Activated naive CD4-positive, alpha-beta T cell treated with anti-CD3 and anti-CD28 coated beads for 36 hours (primary cell): ENCODE results near the gene NTM. TPM values are rescaled to one million over a fixed set of nuclear protein-coding genes. Genes with fewer than 3 reads are reported as not detected.

Experiments
- CTCF ChIA-PET: fragments of 350-600 bp; sonication (Branson Sonifier 250); formaldehyde crosslinking; loops from one replicate; lab custom pipeline; 2021; ENCODE audit warnings: antibody characterized with exemption; lab: Charles Lee
- DNase-seq: peaks from one replicate; pipeline ENCODE4 v3.0.0-alpha.2; 2020
- H3K27ac Mint-ChIP-seq: one replicate; pipeline ENCODE4 v1.8.0; 2021; ENCODE audit warnings: mild to moderate bottlenecking, mixed read lengths
- H3K27me3 Mint-ChIP-seq: one replicate; pipeline ENCODE4 v1.8.0; 2021; ENCODE audit warnings: low read depth, mixed read lengths
- H3K36me3 Mint-ChIP-seq: one replicate; pipeline ENCODE4 v1.8.0; 2021; ENCODE audit warnings: low read depth, mixed read lengths
- H3K4me1 Mint-ChIP-seq: one replicate; pipeline ENCODE4 v1.8.0; 2021; ENCODE audit warnings: low read depth, mixed read lengths
- H3K4me3 Mint-ChIP-seq: one replicate; pipeline ENCODE4 v1.8.0; 2021; ENCODE audit warnings: mild to moderate bottlenecking, moderate library complexity, mixed read lengths
- H3K9me3 Mint-ChIP-seq: one replicate; pipeline ENCODE4 v1.8.0; 2021; ENCODE audit warnings: mixed read lengths
- intact Hi-C: fragments of 100-400 bp; cut with micrococcal nuclease; formaldehyde crosslinking; loops from one replicate; pipeline ENCODE4 v1.15.1; 2023
- total RNA-seq, 2 experiments: library from RNA; stranded (reverse); gene quantifications; one replicate each; pipeline ENCODE4 v1.2.3, GENCODE V29; 2021

The NTM gene
- total RNA-seq, 2 experiments from 2014 or later = not detected

DNA sequence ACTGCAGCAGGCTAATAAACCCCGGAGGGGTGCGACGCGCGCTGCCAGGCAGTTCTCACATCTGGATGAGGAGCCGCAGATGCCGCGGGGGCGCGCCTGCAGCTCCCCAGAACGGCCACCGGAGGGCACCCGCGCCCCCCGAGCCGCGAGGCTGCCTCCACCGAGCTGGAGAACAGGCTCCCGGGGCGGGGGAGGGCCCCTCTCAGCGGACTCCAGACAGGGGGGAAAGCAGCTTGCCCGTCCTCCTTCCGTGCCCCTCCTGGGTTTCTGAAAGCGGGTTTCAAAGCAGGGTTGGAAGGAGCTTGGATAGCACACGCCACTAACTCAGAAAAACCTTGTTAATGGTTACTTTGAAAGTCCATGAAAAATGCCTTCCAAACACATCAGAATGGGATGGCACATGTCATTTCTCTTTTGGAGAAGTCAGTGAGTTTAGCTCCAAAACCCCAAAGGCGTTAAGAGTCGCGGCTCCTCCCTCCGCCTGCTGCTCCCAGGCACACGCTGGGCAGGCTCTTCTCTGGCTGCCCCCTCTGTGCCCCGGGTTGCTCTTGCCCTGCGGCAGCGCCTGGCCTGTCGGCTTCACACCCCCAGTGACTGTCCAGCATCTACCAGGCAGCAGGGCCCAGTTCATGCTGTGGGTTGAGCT is 317.8 kb downstream of the NTM start:
- Mint-ChIP-seq H3K4me3 (no peak overlapping the region), H3K9me3 (peaks cover 1% of the 10 kb centered on the region), H3K27me3 (peaks cover 27% of the 10 kb centered on the region), H3K27ac (no peak overlapping the region), H3K36me3 (no peaks in the 10 kb centered on the region), H3K4me1 (no peaks in the 10 kb centered on the region)
- intact Hi-C loops = no loop called here
- DNase-seq = peak; percentile 33
- CTCF ChIA-PET = interaction anchor here (0.6 to 1.4 kb wide), 5 partner anchors 9 to 624 kb away, joined by 3 to 4 read pairs (median 3); no protein-coding TSS in a partner anchor

DNA sequence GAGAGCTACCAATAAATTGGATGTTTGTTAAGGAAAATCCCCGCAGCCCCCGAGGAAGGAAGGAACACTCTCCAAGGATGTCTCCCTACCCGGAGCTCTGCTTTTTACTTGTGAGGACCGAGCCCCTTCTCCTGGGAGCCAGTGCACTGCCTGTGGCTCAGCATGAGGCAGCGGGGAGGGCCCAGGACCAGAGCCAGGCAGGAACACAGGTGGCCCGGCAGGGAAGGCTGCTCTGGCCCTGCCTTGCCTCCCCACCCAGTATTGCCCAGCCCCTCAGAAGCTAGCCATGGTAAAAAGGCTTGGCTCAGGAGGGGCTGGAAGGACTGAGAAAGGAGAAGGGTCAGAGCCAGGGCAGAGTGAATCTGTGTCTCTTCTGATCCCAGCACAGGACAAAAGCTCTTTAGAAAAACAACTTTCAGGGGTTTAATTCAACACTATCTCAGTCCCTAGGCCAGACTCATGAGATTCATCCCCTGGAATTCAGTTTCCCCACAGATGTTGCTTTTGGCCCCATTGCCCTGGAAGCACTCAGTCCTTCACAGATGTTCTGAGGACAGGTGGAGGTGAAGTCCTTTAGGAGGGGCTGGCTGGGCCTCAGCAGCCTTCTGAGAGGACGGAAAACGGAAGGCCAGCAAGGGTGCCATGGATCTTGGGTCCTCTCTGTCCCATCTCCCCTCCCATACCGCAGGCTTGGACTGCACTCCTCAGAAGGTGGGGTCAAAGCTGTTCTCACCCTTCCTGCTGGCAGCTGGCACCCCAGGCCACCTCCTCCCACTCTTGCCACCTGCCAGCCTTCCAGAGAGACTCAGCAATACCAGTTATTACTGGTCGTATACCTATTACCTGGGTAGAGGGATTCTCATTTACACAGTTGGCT is 318.9 kb downstream of the NTM start:
- CTCF ChIA-PET = interaction anchor here (1.0 to 1.4 kb wide), 2 partner anchors 11 to 625 kb away, joined by 4 read pairs; no protein-coding TSS in a partner anchor
- no peak for DNase-seq
- intact Hi-C loops = no loop called here
- H3K4me3 Mint-ChIP-seq = no peak overlapping the region
- H3K27me3 Mint-ChIP-seq = peaks cover 35% of the 10 kb centered on the region
- H3K9me3 Mint-ChIP-seq = peaks cover 1% of the 10 kb centered on the region
- no peaks in the 10 kb centered on the region for H3K36me3 Mint-ChIP-seq
- no peaks in the 10 kb centered on the region for H3K4me1 Mint-ChIP-seq
- H3K27ac Mint-ChIP-seq = no peak overlapping the region

DNA sequence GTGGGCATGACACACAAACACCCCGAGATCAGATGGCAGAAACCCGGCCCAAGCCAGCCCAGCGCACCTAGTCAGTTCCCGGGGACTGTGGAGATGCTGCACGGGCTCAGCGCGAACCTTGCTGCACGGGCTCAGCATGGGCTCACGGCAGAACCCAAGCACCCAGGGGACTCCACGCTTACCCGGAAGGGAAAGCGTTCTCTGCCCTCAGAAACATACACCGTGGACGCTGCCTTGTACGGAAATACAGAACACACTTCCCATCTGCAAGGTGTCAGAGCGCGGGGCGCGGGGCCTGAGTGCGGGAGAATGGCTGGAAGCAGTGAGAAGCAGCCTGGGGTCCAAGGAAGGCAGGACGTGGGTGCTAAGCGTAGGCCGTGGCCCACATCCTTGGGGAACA is 319.9 kb downstream of the NTM start:
- H3K27ac Mint-ChIP-seq = no peak overlapping the region
- no peak overlapping the region for H3K4me3 Mint-ChIP-seq
- DNase-seq = no peak
- H3K9me3 Mint-ChIP-seq = peaks cover 1% of the 10 kb centered on the region
- H3K27me3 Mint-ChIP-seq = peaks cover 43% of the 10 kb centered on the region
- H3K36me3 Mint-ChIP-seq = no peaks in the 10 kb centered on the region
- CTCF ChIA-PET = no interaction called here
- intact Hi-C loops = no loop called here
- H3K4me1 Mint-ChIP-seq = no peaks in the 10 kb centered on the region

DNA sequence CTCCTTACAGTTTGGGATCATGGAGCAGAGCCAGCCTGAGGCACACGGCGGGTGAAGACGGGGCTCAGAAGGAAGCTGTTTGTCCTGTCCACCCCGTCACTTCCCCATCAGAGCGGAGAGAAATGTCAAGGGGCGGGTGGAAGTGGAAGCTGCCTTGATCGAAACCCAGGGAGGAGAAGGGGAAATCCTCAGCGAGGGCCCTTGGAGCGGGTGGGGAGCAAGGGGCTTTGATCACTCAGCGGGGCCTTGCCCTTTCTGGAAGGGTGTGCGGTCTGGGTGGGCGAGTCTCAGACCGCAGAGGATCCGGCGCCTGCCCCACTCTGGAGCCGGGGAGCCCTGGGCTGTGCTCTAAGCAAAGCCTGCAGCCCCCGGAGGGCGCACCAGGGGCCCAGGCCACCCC is 320.4 kb downstream of the NTM start:
- Mint-ChIP-seq H3K4me3 (no peak overlapping the region), H3K27me3 (peaks cover 47% of the 10 kb centered on the region), H3K9me3 (peaks cover 1% of the 10 kb centered on the region), H3K4me1 (no peaks in the 10 kb centered on the region), H3K27ac (no peak overlapping the region), H3K36me3 (no peaks in the 10 kb centered on the region)
- intact Hi-C loops = no loop called here
- no peak for DNase-seq
- CTCF ChIA-PET = interaction anchor here (0.7 kb wide), 1 partner anchor 21 kb away, joined by 3 read pairs; no protein-coding TSS in a partner anchor

DNA sequence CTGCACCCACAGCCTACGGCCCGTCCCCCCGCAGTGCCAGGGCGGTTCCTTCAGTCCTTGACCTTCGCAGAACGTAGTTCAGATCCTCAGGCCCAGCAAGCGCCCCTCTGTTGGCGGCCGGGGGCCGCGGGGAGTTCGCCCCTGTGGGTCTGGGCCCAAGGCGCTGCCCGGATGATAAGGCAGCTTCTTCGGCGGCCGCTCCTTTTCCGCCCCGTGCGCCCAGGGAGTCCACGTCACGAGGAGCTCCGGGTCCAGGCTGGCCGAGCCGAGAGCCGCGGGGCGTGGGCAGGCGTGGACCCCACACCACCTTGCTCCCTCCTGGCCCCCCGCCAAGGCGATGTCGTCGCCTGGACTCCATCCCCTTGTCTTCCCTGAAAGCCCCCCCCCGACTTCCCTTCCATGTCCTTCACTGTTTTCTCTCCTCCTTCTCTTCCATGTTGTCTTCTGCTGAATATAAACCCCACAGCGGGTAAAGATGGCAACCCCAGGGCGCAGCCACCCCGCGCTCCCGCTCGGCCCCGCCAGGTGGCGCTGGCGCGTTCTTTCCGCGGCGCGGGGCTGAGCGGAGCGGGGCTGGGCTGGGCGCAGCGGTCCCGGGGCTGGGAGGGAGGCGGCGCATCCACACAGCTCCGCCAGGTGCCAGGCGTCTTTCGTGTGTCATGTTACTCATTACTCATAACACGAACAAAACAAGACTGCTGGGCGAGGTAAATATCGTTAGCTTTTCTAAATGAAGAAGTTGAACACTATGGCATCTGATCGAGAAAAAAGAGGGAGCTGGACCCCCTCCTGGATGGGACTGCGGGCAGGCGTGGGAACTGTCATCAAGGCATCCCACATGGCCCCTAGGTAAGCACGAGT is 321.0 kb downstream of the NTM start:
- Mint-ChIP-seq H3K27ac (no peak overlapping the region), H3K4me1 (no peaks in the 10 kb centered on the region), H3K36me3 (no peaks in the 10 kb centered on the region), H3K27me3 (peaks cover 49% of the 10 kb centered on the region), H3K9me3 (peaks cover 1% of the 10 kb centered on the region), H3K4me3 (no peak overlapping the region)
- intact Hi-C loops = no loop called here
- peak; percentile 37 for DNase-seq
- CTCF ChIA-PET = interaction anchor here (0.7 kb wide), 1 partner anchor 22 kb away, joined by 3 read pairs; no protein-coding TSS in a partner anchor

DNA sequence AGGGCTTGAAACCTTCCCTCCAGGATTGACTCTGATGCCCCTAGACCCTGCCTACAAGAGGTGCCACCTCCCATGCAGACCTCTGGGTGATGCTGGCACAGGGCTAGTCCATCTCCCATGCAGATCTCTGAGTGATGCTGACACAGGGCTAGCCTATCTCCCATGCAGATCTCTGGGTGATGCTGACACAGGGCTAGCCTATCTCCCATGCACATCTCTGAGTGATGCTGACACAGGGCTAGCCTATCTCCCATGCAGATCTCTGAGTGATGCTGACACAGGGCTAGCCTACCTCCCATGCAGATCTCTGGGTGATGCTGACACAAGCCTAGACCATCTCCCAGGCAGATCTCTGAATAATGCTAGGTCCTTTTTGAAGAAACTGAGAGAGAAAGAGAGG is 321.7 kb downstream of the NTM start:
- CTCF ChIA-PET = no interaction called here
- Mint-ChIP-seq H3K4me3 (no peak overlapping the region), H3K9me3 (peaks cover 1% of the 10 kb centered on the region), H3K4me1 (no peaks in the 10 kb centered on the region), H3K27ac (no peak overlapping the region), H3K27me3 (peaks cover 51% of the 10 kb centered on the region), H3K36me3 (no peaks in the 10 kb centered on the region)
- no peak for DNase-seq
- intact Hi-C loops = no loop called here

DNA sequence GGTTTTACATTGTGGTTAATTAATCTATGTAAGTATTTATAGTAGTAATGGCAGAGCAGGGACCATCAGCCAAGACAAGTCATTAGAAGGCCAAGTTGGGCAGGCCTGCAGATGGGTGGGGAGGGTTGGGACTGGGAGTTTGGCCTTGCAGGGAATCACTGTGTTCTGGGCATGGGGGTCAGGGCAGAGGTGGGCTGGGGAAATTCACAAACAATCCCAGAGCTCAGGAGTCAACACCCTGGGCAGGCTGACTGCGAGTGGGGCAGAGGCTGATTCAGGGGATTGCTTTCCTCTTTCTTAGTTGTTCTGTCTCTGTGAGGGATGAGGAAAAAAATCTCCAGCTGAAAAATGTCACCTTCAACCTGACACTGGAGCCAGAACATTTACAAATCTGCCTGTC is 322.5 kb downstream of the NTM start:
- Mint-ChIP-seq H3K4me1 (no peaks in the 10 kb centered on the region), H3K27ac (no peak overlapping the region), H3K9me3 (peaks cover 1% of the 10 kb centered on the region), H3K4me3 (no peak overlapping the region), H3K27me3 (peaks cover 48% of the 10 kb centered on the region), H3K36me3 (no peaks in the 10 kb centered on the region)
- DNase-seq = no peak
- CTCF ChIA-PET = interaction anchor here (0.6 to 2.1 kb wide), 2 partner anchors 12 to 317 kb away, joined by 6 read pairs; no protein-coding TSS in a partner anchor
- intact Hi-C loops = no loop called here

DNA sequence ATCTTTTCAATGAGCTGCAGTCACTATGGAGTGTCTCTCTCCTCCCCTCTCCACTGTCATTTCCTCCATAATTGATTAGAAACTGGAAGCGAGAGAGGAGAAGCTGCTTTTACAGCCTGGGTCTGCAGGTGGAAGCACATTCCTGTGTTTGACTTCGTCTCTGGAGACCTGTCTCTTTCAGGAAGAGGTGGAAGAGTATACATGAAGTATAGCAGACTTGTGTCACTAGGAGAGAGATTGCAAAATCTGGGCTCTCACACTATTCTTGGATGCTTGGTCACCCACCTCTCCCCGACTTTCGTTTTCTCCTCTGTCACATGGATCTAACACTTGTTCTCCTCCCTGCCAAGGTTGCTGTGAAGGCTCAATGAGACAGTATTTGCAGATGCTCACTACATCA is 323.3 kb downstream of the NTM start:
- CTCF ChIA-PET = interaction anchor here (0.9 to 2.2 kb wide), 4 partner anchors 11 to 53 kb away, joined by 3 to 6 read pairs (median 6); no protein-coding TSS in a partner anchor
- DNase-seq = no peak
- no peaks in the 10 kb centered on the region for H3K36me3 Mint-ChIP-seq
- H3K4me1 Mint-ChIP-seq = no peaks in the 10 kb centered on the region
- intact Hi-C loops = loop anchor here (1.0 to 2.0 kb wide), 3 partner anchors 433 to 1247 kb away; no protein-coding TSS in a partner anchor
- H3K4me3 Mint-ChIP-seq = no peak overlapping the region
- peaks cover 48% of the 10 kb centered on the region for H3K27me3 Mint-ChIP-seq
- H3K27ac Mint-ChIP-seq = no peak overlapping the region
- peaks cover 1% of the 10 kb centered on the region for H3K9me3 Mint-ChIP-seq

DNA sequence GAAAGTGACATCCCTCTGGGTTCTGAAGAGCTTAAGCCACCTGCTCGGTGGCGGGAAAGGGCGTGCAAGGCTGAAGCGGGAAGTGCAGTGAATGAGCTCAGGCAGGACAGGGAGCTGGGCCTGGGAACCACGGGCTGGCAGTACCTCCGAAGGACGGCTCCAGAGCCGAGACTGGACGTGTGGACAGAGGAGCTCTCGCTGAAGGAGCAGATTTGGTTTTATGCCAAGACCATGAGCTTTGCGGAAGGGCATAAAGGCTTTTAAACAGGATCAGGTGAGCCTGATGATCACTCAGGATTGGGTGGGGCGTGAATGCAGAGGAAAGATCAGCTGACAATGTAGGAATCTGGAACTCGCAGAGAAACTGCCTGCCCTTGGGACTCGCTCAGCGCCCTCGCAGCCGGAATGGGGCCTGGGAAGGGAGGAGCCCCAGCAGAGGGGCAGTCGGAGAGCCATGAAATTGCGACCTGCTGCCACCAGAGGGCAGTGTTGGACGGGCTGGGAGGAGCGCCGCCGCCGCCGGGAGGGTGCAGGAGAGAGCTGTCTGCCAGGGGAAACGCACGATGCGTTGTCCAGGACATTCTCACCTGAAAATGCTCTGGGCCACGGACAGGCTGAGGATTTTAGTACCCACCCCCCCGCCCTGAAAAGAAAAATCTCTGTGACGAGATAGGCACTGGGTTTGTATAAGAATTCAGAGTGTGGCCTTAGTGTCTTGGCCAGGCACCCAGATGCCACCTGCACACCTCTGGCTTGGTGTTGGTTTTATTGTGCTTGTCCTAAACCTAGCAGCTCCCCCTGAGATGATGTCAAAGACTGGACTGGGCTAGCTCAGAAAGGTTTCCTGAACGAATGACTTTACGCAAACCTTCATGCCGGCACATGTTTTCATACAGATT is 324.4 kb downstream of the NTM start:
- CTCF ChIA-PET = interaction anchor here (0.7 to 2.2 kb wide), 10 partner anchors 10 to 1246 kb away, joined by 3 to 6 read pairs (median 4); no protein-coding TSS in a partner anchor
- DNase-seq = peak; percentile 75
- Mint-ChIP-seq H3K27me3 (peaks cover 42% of the 10 kb centered on the region), H3K4me1 (no peaks in the 10 kb centered on the region), H3K9me3 (peaks cover 1% of the 10 kb centered on the region), H3K27ac (no peak overlapping the region), H3K4me3 (no peak overlapping the region), H3K36me3 (no peaks in the 10 kb centered on the region)
- intact Hi-C loops = loop anchor here (1.0 to 2.0 kb wide), 3 partner anchors 432 to 1246 kb away; no protein-coding TSS in a partner anchor

DNA sequence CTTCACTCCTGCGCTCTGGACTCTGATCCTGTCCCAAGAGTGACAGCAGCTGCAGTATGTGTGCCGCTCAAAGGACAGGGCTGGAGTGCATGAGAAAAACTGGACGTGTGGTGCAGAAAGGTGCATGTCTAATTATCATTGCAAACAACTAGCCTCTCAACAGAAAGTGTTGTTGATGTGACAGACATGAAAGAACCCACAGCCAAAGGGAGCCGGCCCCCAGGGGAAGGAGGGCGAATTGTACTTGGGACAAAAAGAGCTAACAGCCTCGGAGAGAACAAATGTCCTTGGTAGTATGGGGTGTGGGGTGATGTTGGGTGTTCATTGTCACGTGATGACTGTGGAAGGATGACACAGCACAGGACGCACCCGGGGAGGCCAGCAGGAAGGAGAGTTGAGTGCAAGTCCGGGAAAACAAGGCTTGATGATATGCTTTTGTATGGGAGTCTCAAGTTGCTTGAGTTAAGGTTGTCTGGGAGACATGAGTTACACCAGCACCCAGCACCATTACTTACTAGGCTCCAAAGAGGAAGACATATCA is 325.5 kb downstream of the NTM start:
- Mint-ChIP-seq H3K9me3 (no peaks in the 10 kb centered on the region), H3K27me3 (peaks cover 33% of the 10 kb centered on the region), H3K36me3 (no peaks in the 10 kb centered on the region), H3K27ac (no peak overlapping the region), H3K4me1 (no peaks in the 10 kb centered on the region), H3K4me3 (no peak overlapping the region)
- intact Hi-C loops = loop anchor here (2.0 kb wide), 2 partner anchors 431 to 1245 kb away; no protein-coding TSS in a partner anchor
- no peak for DNase-seq
- CTCF ChIA-PET = interaction anchor here (0.7 to 2.2 kb wide), 7 partner anchors 11 to 1245 kb away, joined by 3 to 6 read pairs (median 3); no protein-coding TSS in a partner anchor
